HG02588 (cell line): Measurements from ENCODE around the gene PAFAH1B2.

Source experiments
- ATAC-seq: cut with Tn5 transposase; IDR thresholded peaks from one replicate; pipeline ENCODE4 v1.9.1; 2021; ENCODE audit warnings: mild to moderate bottlenecking, moderate library complexity; ENCODE audit not compliant: unreplicated experiment

Gene PAFAH1B2

DNA sequence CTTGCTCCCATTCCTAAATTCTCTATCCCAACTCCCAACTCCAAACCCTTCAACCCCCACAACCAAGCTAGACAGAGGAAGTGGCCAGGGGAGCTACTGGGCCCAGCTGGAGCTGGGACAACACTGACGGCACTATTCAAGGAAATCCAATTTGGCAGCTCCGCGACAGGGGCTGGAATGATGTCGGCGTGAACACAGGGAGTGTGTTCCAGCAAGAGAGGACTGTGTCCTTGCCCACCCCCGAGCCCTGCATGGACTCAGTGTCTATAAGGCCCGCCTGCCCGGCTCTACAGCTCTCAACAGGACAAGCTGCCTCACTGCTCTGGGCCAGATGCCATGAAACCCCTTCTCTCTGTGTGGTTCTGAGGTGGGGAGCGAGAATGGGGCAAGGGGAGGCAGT, 76.5 kb downstream of the PAFAH1B2 start:
- no peak for ATAC-seq

DNA sequence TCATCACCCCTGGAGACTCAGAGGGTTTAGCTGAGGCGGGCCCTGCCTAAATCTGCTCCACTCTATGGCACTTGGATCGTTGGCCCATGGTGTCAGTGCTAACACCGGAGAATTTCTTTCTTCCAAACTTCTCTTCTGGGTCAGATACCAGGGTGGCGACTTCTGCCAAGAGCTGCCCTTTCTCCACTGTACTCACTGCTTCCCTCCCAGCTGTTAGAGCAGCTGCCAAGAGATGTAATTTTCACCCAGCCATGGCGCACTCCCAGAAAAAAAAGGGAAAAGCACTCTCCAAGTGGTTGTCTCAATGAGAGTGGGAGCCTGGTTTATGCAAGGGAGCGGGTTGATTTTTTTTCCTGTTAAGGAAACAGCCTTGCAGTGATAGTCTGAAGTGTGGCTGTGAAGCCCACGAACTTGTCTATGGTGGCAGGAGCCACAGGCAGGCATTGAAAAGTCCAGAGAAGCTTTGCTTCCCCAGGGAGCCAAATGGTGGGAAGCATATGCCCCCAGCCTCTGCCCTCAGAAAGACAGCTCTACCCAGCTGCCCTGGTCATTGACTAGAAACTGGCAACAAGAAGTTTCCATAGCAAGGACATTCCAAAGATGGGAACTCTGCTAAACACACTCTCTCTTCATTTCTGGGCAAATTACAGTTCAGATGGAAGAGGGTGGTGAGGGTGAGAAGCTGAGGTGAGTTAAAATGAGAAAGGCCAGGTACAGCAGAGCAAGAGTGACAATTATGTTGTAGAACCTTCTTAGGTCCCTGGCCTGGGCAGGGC, 77.1 kb downstream of the PAFAH1B2 start:
- ATAC-seq: no peak

DNA sequence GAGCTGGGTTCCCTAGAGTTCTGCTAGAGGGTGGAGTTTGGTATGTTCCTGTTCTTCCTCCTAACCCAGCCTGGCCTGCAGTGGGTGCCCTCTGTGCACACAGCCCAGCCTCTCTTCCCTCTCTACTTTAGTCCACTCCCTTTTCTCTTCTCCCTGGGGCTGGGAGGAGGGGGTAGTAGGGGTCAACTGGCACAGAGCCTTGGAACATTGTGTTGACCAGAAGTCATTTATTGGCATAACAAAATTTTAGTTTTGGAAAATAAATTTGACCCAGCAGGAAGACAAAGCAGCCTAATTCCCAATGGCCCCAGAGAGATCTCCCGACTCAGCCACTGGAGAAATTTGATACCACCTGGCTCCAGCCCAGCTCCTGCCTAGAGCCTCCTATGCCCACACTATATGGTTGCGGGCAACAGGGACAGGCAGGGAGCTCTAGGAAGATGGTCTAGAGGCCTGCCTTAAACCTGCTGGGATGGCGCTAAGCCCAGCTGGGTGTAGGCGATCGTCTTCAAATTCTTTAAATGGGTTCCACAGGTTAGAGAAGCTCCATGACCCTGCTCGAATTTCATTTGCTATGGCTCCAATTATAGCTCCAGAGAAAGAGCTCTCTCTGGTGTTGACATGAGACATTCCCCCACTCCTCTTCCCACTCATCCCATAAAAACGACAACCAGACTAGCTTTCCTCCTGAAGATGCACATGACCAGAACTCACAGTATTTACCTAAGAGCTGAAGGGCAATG, 77.9 kb downstream of the PAFAH1B2 start:
- no peak for ATAC-seq

DNA sequence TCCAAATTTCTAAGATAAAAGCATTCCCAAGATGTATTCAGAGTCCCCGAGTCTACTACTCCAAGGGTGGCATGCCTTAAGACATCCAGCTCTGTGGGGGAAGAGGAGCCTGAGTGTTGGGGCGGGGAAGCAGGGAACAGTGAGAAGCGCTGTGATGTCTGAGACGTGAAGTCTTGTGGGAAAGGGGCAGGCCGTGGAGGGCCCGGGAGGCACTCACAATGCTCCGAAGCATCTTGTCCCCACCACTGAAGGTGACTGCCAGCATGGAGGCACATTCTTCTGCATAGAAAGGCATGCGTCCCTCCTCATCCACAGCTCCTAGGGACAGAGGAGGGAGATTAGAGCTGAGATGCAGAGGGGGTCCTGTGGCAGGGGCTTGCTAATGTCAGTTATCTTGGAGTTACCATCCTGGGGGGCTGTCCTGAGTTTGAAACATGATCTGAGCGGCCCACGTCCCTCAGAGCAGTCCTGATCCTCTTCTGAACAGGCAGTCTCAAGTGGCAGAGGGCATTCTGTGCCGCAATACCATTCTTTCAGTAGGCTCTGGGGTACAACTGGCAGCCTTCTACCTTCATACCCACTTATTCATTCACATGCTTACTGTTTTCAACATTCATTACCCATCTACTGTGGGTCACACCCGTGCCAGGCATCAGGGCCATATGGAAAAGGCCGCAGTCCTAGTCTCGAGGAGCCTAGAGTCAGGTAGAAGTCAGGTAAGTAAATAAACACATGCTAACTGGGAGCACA, 79.1 kb downstream of the PAFAH1B2 start:
- no peak for ATAC-seq

DNA sequence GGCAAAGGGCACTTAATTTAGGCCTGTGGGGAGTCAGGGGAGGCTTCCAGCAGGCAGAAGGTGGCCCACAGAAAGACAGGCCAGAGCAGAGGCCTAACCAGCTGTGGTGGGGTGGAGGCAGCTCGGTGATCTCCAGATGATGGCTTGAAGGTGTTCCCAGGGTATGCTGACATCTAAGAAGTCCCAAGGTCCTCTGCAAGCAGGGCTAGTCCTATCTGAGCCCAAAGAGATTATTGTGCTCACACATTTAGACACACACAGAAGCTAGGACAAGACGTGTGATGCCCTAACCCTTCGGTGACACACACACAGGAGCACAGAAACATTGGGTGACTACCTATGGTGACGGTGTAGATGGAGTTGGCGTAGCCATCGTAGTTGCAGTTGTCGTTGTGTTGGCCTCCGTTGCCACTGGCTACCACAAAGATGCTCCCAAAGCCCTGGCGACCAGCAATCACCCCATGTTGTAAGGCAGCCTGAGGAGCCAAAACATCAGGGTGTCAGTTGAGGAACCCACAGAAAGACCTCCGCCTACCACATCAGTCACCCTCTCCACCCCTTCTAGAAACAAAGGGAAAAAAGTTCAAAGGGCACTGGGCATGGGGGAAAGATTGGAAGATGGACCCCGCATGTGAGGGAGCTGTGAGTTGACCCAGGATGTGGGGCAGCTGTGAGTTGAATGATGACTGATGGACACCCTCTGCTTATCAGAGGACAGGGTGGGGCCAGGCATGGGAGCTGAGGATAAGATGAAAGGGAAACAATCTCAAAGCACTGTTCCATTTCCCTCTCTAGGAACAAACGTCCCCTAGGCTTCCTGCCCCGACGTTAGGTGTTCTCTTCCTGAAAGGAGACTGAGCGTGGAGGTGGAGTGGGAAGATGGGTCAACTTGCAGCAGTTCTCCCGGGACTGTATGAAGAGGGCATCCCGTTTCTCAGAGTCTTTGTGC, 79.9 kb downstream of the PAFAH1B2 start:
- ATAC-seq: no peak

DNA sequence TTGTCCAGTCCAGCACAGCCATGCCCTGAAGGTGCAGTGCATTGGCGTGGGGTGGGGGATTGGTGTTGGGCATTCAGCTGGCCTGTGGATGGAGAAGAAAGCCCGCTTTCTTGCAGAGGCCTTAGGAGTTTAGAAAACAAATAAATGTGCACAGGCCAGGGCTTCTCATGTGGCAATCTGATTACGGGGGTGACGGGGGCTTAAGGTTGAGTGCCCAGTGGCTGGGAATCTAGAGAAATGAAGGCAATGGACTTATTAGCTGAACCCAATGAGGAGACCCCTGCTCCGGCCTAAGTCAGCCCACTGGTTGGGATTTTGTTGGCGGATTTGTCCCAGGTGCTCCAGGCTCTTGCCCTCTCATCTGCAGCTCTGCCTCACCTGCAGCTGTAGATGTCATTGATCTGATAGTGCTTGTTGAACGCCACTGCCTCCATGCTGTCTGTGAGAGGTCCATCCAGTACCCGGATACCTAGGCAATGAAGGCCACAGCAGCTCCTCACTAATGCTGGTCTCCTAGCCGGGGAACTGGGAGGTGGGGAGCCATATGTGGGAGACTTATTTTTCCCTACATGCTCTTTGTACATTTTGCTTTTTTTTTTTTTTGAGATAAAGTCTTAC, 81.6 kb downstream of the PAFAH1B2 start:
- no peak for ATAC-seq
